HUES6 (cell line): ENCODE results near the gene HLA-DQB1.
"Not testable (repeated sequence)": the region's sequence is repeated elsewhere in the genome, so short reads cannot be mapped to it uniquely, and the experiment has no call there.

ENCODE experiments used
- H3K27ac ChIP-seq: 2 replicates; pipeline ENCODE4 v1.7.0; 2013; ENCODE audit warnings: low read depth, mild to moderate bottlenecking, low read length, inconsistent platforms
- H3K27me3 ChIP-seq: 2 replicates; pipeline ENCODE4 v1.6.1; 2013; ENCODE audit warnings: low read length; ENCODE audit not compliant: control insufficient read depth, insufficient read depth
- H3K36me3 ChIP-seq: 2 replicates; pipeline ENCODE4 v1.6.1; 2013; ENCODE audit warnings: low read length; ENCODE audit not compliant: control insufficient read depth, insufficient read depth
- H3K4me1 ChIP-seq: 2 replicates; pipeline ENCODE4 v1.6.1; 2013; ENCODE audit warnings: low read length; ENCODE audit not compliant: control insufficient read depth, insufficient read depth
- H3K4me3 ChIP-seq: 2 replicates; pipeline ENCODE4 v1.5.1; 2013; ENCODE audit warnings: low read depth, low read length
- H3K9ac ChIP-seq: one replicate; pipeline ENCODE4 v1.6.1; 2013; ENCODE audit warnings: mild to moderate bottlenecking, low read length
- H3K9me3 ChIP-seq: 2 replicates; pipeline ENCODE4 v1.6.1; 2013; ENCODE audit warnings: low read depth, low read length; ENCODE audit not compliant: control insufficient read depth, insufficient read depth

HLA-DQB1 gene

GRCh38 chr6:32684246-32684645 lies 17.8 kb upstream of the HLA-DQB1 start:
- Histone ChIP-seq H3K36me3 (no peaks in the 10 kb centered on the region), H3K4me3 (no peak overlapping the region), H3K9ac (no peak overlapping the region), H3K9me3 (no peaks in the 10 kb centered on the region), H3K4me1 (no peaks in the 10 kb centered on the region), H3K27me3 (no peaks in the 10 kb centered on the region), H3K27ac (no peak overlapping the region)

- Histone ChIP-seq H3K4me1 (no peaks in the 10 kb centered on the region), H3K36me3 (no peaks in the 10 kb centered on the region), H3K27ac (no peak overlapping the region), H3K9ac (no peak overlapping the region), H3K27me3 (no peaks in the 10 kb centered on the region), H3K4me3 (no peak overlapping the region), H3K9me3 (no peaks in the 10 kb centered on the region)
Observed at GRCh38 chr6:32680055-32680454, 13.6 kb upstream of the HLA-DQB1 start.

- no peaks in the 10 kb centered on the region for H3K27me3 ChIP-seq
- H3K9me3 ChIP-seq = no peaks in the 10 kb centered on the region
- H3K9ac ChIP-seq = no peak overlapping the region
- H3K27ac ChIP-seq = no peak overlapping the region
- no peaks in the 10 kb centered on the region for H3K36me3 ChIP-seq
- H3K4me3 ChIP-seq = no peak overlapping the region
- no peaks in the 10 kb centered on the region for H3K4me1 ChIP-seq
Observed at GRCh38 chr6:32679492-32679891, 13.0 kb upstream of the HLA-DQB1 start.

GRCh38 chr6:32674123-32674522 lies 7.7 kb upstream of the HLA-DQB1 start:
- not testable (repeated sequence) for H3K4me1 ChIP-seq, H3K9me3 ChIP-seq, H3K27me3 ChIP-seq, H3K4me3 ChIP-seq, H3K27ac ChIP-seq, H3K9ac ChIP-seq, H3K36me3 ChIP-seq

- not testable (repeated sequence) for H3K4me1 ChIP-seq, H3K27ac ChIP-seq, H3K36me3 ChIP-seq, H3K4me3 ChIP-seq, H3K27me3 ChIP-seq, H3K9me3 ChIP-seq, H3K9ac ChIP-seq
Observed at GRCh38 chr6:32671908-32672307, 5.5 kb upstream of the HLA-DQB1 start.

GRCh38 chr6:32669893-32670292 lies 3.4 kb upstream of the HLA-DQB1 start:
- Histone ChIP-seq H3K27ac (no peak overlapping the region), H3K36me3 (no peaks in the 10 kb centered on the region), H3K4me3 (no peak overlapping the region), H3K27me3 (peaks cover 14% of the 10 kb centered on the region), H3K9ac (no peak overlapping the region), H3K4me1 (no peaks in the 10 kb centered on the region; the same call in none of the 2 replicates), H3K9me3 (no peaks in the 10 kb centered on the region)

- Histone ChIP-seq H3K36me3 (no peaks in the 10 kb centered on the region), H3K9ac (no peak overlapping the region), H3K27me3 (peaks cover 21% of the 10 kb centered on the region), H3K4me1 (no peaks in the 10 kb centered on the region; the same call in none of the 2 replicates), H3K4me3 (no peak overlapping the region), H3K27ac (no peak overlapping the region), H3K9me3 (no peaks in the 10 kb centered on the region)
Observed at GRCh38 chr6:32669240-32669639, 2.8 kb upstream of the HLA-DQB1 start.

- H3K27ac ChIP-seq = no peak overlapping the region
- H3K9ac ChIP-seq = no peak overlapping the region
- H3K4me3 ChIP-seq = no peak overlapping the region
- peaks cover 24% of the 10 kb centered on the region for H3K27me3 ChIP-seq
- no peaks in the 10 kb centered on the region for H3K36me3 ChIP-seq
- no peaks in the 10 kb centered on the region; the same call in none of the 2 replicates for H3K4me1 ChIP-seq
- H3K9me3 ChIP-seq = no peaks in the 10 kb centered on the region
Observed at GRCh38 chr6:32668226-32668747, 1.8 kb upstream of the HLA-DQB1 start.

GRCh38 chr6:32665661-32666060 lies 796 bp downstream of the HLA-DQB1 start:
- H3K4me3 ChIP-seq = peak overlapping the region; percentile 58
- H3K9ac ChIP-seq = peak overlapping the region; percentile 52
- H3K36me3 ChIP-seq = peaks cover 5% of the 10 kb centered on the region; the same call in 1 of the 2 replicates
- no peaks in the 10 kb centered on the region for H3K9me3 ChIP-seq
- H3K27me3 ChIP-seq = peaks cover 24% of the 10 kb centered on the region
- no peaks in the 10 kb centered on the region; the same call in none of the 2 replicates for H3K4me1 ChIP-seq
- no peak overlapping the region for H3K27ac ChIP-seq

GRCh38 chr6:32664827-32665362 lies 1.6 kb downstream of the HLA-DQB1 start:
- H3K27ac ChIP-seq = no peak overlapping the region
- peaks cover 24% of the 10 kb centered on the region for H3K27me3 ChIP-seq
- no peaks in the 10 kb centered on the region; the same call in none of the 2 replicates for H3K4me1 ChIP-seq
- peak overlapping the region; percentile 58 for H3K4me3 ChIP-seq
- no peaks in the 10 kb centered on the region for H3K9me3 ChIP-seq
- peaks cover 8% of the 10 kb centered on the region; the same call in 1 of the 2 replicates for H3K36me3 ChIP-seq
- H3K9ac ChIP-seq = peak overlapping the region; percentile 52

- H3K36me3 ChIP-seq = peaks cover 8% of the 10 kb centered on the region; the same call in 1 of the 2 replicates
- H3K4me1 ChIP-seq = no peaks in the 10 kb centered on the region; the same call in none of the 2 replicates
- H3K9me3 ChIP-seq = no peaks in the 10 kb centered on the region
- no peak overlapping the region for H3K9ac ChIP-seq
- H3K27me3 ChIP-seq = peaks cover 24% of the 10 kb centered on the region
- H3K27ac ChIP-seq = no peak overlapping the region
- peak overlapping the region; percentile 58; the same call in 1 of the 2 replicates for H3K4me3 ChIP-seq
Observed at GRCh38 chr6:32664354-32664753, 2.1 kb downstream of the HLA-DQB1 start.
